Liver (tissue), 3 donors: ENCODE results near the gene EVI5.

ENCODE experiments used
- FOXA1 ChIP-seq: IDR thresholded peaks from 2 replicates; pipeline ENCODE4 v1.6.1; 2016; ENCODE audit warnings: antibody characterized with exemption
- HNF4A ChIP-seq, 2 donors: conservative IDR thresholded peaks; 2 replicates each; pipeline ENCODE4 v1.6.1; 2016; ENCODE audit warnings: antibody characterized with exemption in 2 of 2, mild to moderate bottlenecking in 2 of 2
- SP1 ChIP-seq: IDR thresholded peaks from 2 replicates; pipeline ENCODE4 v1.6.1; 2018; ENCODE audit warnings: antibody characterized with exemption, mild to moderate bottlenecking
- YY1 ChIP-seq: IDR thresholded peaks from 2 replicates; pipeline ENCODE4 v1.6.1; 2016; ENCODE audit warnings: antibody characterized with exemption, mild to moderate bottlenecking
- TF ChIP-seq, protein P1 (sequence below): fragments of 150-350 bp; IDR thresholded peaks from 2 replicates; pipeline ENCODE4 v1.5.1; 2017; ENCODE audit warnings: improper control_type of control experiment, low read depth, low read length; ENCODE audit not compliant: missing input control
- donor health status: healthy.
- donor health status: healthy.

- TF ChIP-seq YY1 (no peak), HNF4A (conservative IDR thresholded peaks at IDR 0.05) (no peak), SP1 (no peak), FOXA1 (no peak)
- TF ChIP-seq, protein P1, sequence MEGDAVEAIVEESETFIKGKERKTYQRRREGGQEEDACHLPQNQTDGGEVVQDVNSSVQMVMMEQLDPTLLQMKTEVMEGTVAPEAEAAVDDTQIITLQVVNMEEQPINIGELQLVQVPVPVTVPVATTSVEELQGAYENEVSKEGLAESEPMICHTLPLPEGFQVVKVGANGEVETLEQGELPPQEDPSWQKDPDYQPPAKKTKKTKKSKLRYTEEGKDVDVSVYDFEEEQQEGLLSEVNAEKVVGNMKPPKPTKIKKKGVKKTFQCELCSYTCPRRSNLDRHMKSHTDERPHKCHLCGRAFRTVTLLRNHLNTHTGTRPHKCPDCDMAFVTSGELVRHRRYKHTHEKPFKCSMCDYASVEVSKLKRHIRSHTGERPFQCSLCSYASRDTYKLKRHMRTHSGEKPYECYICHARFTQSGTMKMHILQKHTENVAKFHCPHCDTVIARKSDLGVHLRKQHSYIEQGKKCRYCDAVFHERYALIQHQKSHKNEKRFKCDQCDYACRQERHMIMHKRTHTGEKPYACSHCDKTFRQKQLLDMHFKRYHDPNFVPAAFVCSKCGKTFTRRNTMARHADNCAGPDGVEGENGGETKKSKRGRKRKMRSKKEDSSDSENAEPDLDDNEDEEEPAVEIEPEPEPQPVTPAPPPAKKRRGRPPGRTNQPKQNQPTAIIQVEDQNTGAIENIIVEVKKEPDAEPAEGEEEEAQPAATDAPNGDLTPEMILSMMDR, result no peak
Measured at GRCh38 chr1:92543131-92544055, 241.5 kb downstream of the EVI5 start.
